Subcutaneous adipose tissue (tissue), 4 donors: Measurements from ENCODE around the gene CNOT6. TPM values are rescaled to one million over a fixed set of nuclear protein-coding genes. Genes with fewer than 3 reads are reported as not detected.

Source experiments
- total RNA-seq, 4 donors: library from RNA; depleted of rRNA; stranded (reverse); fragments of >200 nt; gene quantifications; one replicate each; pipeline ENCODE4 v1.1.0, GENCODE V29; 2016
- TF ChIP-seq, protein P1 (sequence below): fragments of 450-650 bp; IDR thresholded peaks from one replicate; pipeline ENCODE4 v1.5.1; 2016; ENCODE audit warnings: low read depth, mild to moderate bottlenecking, control low read depth, antibody characterized with exemption, moderate library complexity

CNOT6 gene
- total RNA-seq, 4 donors from 2014 or later = 9.7 to 19.9 (median 11.0) TPM

- TF ChIP-seq, protein P1, sequence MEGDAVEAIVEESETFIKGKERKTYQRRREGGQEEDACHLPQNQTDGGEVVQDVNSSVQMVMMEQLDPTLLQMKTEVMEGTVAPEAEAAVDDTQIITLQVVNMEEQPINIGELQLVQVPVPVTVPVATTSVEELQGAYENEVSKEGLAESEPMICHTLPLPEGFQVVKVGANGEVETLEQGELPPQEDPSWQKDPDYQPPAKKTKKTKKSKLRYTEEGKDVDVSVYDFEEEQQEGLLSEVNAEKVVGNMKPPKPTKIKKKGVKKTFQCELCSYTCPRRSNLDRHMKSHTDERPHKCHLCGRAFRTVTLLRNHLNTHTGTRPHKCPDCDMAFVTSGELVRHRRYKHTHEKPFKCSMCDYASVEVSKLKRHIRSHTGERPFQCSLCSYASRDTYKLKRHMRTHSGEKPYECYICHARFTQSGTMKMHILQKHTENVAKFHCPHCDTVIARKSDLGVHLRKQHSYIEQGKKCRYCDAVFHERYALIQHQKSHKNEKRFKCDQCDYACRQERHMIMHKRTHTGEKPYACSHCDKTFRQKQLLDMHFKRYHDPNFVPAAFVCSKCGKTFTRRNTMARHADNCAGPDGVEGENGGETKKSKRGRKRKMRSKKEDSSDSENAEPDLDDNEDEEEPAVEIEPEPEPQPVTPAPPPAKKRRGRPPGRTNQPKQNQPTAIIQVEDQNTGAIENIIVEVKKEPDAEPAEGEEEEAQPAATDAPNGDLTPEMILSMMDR = no peak
These were observed 86.5 kb downstream of the CNOT6 start for GRCh38 chr5:180580681-180581080.

- TF ChIP-seq, protein P1 = no peak
These were observed 89.6 kb downstream of the CNOT6 start for GRCh38 chr5:180583738-180584137.

GRCh38 chr5:180586204-180586603, 92.0 kb downstream of the CNOT6 start:
- TF ChIP-seq, protein P1 = no peak

GRCh38 chr5:180586870-180587269, 92.7 kb downstream of the CNOT6 start:
- TF ChIP-seq, protein P1 = no peak

DNA sequence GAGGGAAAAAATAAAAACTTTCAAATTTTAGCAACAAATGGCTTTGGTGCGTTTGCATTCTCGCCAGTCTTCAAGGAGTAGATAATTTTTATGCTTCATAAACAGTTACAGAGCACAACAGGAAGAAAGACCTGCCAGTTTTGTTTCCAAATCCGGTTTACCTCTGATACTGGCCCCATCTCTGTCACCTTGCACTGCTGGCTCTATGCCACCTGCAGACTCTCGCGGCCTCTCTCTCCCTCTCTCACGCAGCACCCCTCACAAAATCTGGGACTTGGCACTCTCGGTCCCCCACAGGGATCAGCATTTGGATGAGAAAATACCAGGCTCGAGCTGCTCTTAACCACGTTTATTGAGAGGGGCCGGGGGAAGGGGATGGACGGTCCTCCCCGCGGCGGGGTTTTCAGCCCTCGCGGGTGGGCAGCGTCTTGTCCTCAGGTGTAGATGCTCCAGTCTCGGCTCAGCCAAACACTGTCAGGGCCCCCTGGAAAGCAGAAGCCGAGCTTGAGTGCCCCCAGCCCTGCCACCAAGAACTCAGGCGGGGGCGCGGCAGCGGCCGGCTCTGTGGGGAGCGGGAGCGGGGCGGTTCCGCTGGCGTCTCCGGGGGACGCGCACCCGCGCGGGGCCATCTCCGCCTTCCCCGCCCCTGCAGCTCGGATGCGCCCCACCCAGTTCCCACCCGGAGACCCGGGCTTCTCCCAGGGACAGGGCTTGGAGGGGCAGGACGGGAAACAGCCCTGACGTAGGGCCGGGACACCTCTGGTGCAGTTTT, 95.8 kb downstream of the CNOT6 start:
- TF ChIP-seq, protein P1 = no peak

- TF ChIP-seq, protein P1 = no peak
These were observed 96.5 kb downstream of the CNOT6 start for GRCh38 chr5:180590543-180591310.

GRCh38 chr5:180591311-180591887, 97.2 kb downstream of the CNOT6 start, which contains the start of gene SCGB3A1:
Gene SCGB3A1 (minus strand): TSS chr5:180591499. CDS start chr5:180591462, 37 bp downstream.
- TF ChIP-seq, protein P1 = no peak
